ENCODE measurements around the gene CRHR1.
A peak's percentile ranks its signal among the peaks of the same experiment; 100 is the strongest.
"Not testable (repeated sequence)": the region's sequence is repeated elsewhere in the genome, so short reads cannot be mapped to it uniquely, and the experiment has no call there.

The CRHR1 gene

GRCh38 chr17:45847101-45847500 lies 63.0 kb downstream of the CRHR1 start:
- DNase-seq, result no peak

- no peak for DNase-seq
Measured at GRCh38 chr17:45847747-45848146, 63.6 kb downstream of the CRHR1 start.

- no peak for DNase-seq
Measured at GRCh38 chr17:45848405-45848804, 64.3 kb downstream of the CRHR1 start.

DNA sequence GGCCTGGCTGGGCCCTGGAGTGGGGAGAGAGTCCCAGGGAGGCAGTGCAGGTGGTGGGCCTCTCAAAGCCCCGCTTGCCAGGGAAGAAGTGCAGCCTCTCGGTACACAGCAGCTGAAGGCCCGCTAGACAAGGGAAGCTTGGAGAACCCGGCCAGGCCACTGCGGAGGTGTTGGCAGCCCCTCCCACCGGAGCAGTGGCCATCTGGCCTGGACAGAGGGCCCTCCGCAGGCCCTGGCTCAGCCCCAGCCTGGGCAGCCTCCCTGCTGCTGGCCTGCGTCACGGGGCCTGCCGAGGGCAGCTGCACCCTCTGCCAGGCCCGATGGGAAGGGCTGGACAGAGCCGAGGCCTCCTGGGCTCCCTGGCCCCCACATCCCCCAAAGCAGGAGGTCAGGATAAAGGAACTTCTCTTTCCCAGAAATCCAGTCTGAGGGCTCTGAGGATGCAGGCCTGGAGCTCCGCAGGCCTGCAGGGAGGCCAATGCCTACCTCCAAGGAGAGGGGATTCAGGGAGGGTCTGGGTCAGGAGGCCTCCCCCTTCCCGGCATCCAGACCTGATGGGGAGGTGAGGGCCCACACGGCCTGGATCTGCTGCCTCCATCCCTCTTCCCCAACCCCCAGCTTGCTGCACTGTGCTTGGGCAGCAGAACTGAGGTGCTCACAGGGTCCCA lies 64.9 kb downstream of the CRHR1 start:
- DNase-seq, result no peak

- DNase-seq, result no peak
Measured at GRCh38 chr17:45849536-45849990, 65.4 kb downstream of the CRHR1 start.

DNA sequence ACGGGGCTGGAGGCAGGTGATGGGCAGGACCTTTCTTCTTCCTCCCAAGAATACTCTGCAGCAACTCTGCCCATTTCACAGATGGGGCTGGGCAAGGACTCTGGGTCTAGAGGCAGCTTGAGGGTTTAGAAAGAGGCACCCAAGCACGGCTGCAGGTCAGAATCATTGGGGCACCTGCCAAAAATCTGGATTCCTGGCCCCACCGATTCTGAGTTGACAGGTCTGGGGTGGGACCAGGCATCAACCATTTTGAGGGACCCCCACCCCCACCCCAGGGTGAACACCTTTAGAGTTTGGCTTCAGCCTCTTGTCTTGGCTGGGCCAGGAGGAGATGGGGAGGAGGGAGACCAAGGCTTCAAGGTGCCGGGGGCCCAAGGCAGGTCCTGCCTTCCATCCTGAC lies 65.9 kb downstream of the CRHR1 start:
- no peak for DNase-seq

DNA sequence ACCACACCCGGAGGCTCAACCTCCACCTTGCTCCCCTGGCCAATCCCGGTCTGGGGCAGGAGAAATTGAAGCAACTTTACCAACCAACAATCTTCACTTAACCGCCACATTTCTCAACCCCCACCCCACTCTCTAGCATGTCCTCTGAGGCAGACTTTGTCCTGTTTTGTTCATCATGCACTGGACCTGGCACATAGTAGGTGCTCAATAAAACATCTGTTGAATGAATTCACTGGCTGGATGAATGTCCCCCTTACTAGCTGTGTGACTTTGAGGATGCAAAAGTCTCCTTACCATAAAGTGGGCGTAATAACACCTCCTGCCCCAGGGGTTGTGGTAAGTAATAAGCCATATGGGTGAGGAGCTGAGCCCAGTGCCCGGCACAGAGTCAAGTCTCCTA lies 66.3 kb downstream of the CRHR1 start:
- DNase-seq, result no peak

DNA sequence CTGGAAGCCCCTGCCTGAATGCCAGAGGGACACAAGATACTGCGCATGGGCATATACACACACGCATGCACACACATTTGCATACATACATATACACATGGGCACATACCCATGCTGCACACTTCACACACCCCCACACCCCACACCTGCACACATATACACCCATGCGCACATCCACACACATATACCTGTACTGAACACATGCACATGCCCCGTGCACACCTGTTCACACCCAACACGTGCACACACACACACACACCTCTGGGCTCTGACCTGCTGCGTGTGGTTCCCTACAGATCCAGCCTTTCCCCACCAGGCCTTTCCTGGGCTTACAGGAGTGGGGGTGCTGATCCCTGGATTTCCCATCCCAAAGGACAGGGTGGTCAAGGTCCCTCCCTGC lies 66.9 kb downstream of the CRHR1 start:
- no peak for DNase-seq

DNA sequence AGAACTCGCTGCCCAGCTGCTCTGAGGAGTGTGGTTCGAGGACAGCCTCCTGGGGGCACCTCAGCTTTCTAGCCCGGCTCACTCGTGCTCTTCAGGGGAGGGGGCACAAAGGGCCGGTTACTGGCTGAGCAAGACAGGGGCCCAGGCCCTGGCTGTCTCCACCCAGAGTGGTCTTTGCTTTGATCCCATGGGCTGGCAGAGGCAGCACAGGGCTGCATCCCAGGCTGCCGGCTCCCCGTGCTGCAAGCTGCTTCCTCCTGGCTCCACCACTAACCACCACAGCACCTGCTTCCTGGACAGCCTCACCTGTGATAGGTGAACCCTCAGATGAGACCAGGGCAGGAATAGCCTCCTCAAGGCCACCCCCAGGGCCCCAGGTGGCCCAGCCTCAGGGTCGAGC lies 67.3 kb downstream of the CRHR1 start:
- DNase-seq, result no peak

GRCh38 chr17:45851873-45852272 lies 67.8 kb downstream of the CRHR1 start:
- no peak for DNase-seq

DNA sequence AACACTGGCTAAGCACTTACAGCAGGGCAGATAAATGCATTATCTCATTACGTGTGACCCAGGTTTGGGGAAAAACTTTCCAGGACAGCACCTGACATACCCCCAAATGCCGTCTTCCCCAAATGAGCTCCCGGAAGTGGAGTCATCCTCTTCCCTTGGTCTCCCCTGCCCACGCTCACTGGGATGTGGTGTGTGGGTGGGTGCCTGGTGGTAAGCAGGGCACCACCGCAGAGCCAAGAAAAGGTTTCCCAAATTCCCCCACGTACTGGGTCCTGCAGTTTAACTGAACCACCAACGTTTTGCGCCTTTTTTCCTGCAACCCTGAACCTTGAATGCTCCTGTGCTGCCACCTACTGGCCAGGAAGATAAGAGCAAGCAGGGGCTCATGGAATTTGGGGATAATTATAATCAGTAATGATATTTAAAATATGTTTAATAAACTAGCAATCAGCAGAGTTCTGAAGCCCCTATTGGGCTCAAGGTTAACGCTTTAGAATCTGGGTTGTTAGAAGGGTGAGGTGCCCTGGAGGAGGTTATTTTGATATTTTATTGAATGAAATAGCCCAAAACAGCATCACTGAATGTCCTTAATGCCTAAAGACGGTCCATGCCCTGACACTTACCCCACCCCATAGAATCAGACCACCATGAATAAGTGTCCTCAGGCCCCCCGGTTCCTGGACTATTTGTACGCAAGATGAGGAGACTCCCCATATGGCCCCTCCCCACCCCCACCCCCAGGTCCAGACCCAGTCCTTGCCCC lies 68.6 kb downstream of the CRHR1 start:
- DNase-seq, result peak; percentile 39

GRCh38 chr17:45854209-45854608 lies 70.1 kb downstream of the CRHR1 start:
- no peak for DNase-seq

DNA sequence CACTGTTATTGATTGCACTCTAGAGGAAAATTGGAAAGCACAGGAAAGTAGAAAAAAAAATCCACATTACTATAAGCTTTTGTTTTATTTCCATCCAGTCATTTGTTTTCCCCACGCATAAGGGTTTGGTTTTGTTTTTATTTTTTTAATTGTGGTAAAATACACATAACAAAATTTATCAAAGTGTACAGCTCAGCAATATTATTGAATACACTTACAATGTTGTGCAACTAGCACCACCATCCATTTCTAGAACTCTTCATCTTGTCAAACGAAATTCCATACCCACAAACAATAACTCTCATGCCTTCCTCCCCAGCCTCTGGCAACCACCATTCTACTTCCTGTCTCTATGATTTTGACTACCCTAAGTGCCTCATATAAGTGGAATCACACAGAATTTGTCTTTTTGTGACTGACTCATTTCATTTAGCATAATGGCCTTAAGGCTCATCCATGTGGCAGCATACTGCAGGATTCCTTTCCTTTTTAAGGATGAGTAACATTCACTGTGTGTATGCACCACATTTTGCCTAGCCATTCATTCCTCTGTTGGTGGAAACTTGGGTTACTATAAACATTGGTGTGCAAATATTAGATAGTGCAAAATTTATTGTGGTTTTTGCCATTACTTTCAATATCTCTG lies 71.7 kb downstream of the CRHR1 start:
- no peak for DNase-seq

- no peak for DNase-seq
Measured at GRCh38 chr17:45857977-45858708, 74.0 kb downstream of the CRHR1 start.

DNA sequence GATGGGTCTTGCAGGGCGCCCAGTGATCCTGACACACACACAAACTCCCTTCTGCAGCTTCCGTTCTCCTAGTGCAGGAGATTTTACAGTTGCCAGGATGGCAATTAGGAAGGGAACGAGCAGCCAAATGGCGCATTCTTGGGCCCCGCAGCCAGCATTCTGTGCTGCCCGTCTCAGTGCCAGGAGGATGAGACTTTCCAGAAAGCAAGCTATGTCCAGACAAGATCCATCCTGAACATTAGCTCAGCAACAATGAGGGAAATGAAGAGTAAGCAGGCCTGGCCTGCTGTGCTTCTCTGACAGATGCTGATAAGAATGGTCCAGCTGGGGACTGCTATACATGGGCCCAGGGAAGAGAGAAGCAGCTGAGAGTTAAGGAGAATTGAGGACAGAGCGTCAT lies 77.0 kb downstream of the CRHR1 start:
- no peak for DNase-seq

DNA sequence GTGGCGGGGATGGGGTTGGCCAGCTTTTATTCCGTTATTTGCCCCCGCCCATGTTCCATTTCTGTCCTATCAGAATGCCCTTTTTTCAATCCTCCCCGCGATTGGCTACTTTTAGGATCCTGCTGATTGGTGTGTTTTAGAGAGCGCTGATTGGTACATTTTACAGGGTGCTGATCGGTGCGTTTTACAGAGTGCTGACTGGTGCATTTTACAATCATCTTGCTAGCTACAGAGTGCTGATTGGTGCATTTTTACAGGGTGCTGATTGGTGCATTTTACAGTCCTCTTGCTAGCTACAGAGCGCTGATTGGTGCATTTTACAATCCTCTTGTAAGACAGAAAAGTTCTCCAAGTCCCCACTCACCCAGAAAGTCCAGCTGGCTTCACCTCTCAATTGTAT lies 78.0 kb downstream of the CRHR1 start:
- not testable (repeated sequence) for DNase-seq

DNA sequence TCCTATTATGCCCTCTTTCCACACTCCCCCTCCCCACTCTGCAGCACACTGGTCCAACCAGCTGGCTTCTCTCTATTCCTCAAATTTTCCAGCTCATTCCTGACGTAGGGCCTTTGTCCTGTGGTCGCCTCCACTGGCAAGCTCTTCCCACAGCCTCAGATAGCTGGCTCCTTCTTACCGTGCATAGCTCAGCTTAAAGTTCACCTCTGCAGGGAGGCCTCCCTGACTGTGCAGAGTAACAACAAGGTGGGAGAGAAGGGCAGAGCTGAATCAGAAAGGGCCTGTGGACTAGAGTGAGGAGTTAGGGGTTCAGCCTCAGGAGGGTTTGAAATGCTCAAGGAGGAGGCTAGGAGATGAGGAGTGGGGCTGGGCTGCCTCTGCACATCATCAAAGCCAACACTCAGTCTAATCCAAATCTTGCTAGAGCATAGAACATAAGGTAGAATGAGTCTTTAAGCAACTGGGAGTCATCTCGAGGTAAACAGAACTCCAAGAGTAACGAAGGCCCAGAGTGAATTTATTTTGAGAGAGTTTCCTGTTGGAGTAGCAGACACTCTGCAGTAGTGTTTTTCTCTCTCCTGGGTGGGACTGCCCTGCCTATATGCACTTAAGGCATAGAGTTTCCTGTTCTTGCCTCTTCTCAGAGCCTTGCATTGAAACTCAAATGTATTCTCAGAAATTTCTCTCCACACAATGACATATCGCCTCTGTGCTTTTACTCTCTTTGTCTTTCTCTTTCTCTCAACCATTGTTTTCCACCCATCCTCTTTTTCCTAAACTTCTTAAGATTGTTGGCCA lies 79.9 kb downstream of the CRHR1 start:
- DNase-seq, result no peak

- no peak for DNase-seq
Measured at GRCh38 chr17:45867171-45867570, 83.1 kb downstream of the CRHR1 start.

DNA sequence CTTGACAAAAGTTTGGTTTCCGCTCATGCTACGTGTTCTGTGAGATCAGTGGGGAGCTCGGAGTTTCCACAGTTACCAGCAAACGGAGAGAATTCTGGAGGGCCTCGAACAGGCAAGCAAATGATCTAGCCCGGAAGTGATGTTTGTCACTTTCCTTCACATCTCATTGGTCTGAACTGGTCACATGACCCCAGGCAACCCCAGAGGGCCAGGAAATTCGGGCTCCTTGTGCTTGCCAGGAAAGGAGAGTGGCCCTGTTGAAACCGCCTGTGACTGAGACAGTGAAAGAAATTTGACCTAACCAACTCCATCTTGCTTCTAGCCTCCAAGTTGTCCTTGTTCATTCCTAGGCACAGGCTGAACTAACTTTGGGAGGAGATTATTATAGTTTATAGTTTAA lies 83.6 kb downstream of the CRHR1 start:
- no peak for DNase-seq

GRCh38 chr17:45868276-45868675 lies 84.2 kb downstream of the CRHR1 start:
- DNase-seq, result no peak

GRCh38 chr17:45869676-45870341 lies 85.7 kb downstream of the CRHR1 start:
- DNase-seq, result no peak

Measured in NCI-H2227 treated with DMSO at 0.1 percent for 48 hours (cell line).